Natural killer cell treated with Interleukin-12 subunit alpha and Interleukin-12 subunit beta and Interleukin-15 and Interleukin-18, amount 100 ng/mL, for 72 hours (primary cell): ENCODE data around the gene RNF130. TPM values are rescaled to one million over a fixed set of nuclear protein-coding genes. Genes with fewer than 3 reads are reported as not detected.
A peak's percentile ranks its signal among the peaks of the same experiment; 100 is the strongest.

Experiments used
- ATAC-seq, 2 donors: fragments of 150-1000 bp; cut with Tn5 transposase in 1 of 2; sonication (Bioruptor Pico), chemical (Tn5 transposase) in 1 of 2; 2 replicates each; pipeline ENCODE4 v1.10.0; 2021
- DNase-seq: peaks from one replicate; pipeline ENCODE4 v3.0.0; 2022; ENCODE audit warnings: low spot score
- H3K27ac Mint-ChIP-seq, 2 donors: 1 replicate in 1 of 2; 2 replicates in 1 of 2; pipeline ENCODE4 v1.8.0; 2022; ENCODE audit warnings: mixed read lengths in 2 of 2, mild to moderate bottlenecking in 1 of 2, moderate library complexity in 1 of 2
- H3K27me3 Mint-ChIP-seq, 2 donors: 1 replicate in 1 of 2; 2 replicates in 1 of 2; pipeline ENCODE4 v1.8.0; 2022; ENCODE audit warnings: mixed read lengths in 2 of 2
- H3K36me3 Mint-ChIP-seq: one replicate; pipeline ENCODE4 v1.8.0; 2022; ENCODE audit warnings: mixed read lengths
- H3K4me1 Mint-ChIP-seq, 2 donors: 1 replicate in 1 of 2; 2 replicates in 1 of 2; pipeline ENCODE4 v1.8.0; 2022; ENCODE audit warnings: low read depth in 2 of 2, mixed read lengths in 2 of 2, mild to moderate bottlenecking in 1 of 2
- H3K4me3 Mint-ChIP-seq: one replicate; pipeline ENCODE4 v1.8.0; 2022; ENCODE audit warnings: mixed read lengths
- H3K9me3 Mint-ChIP-seq: 2 replicates; pipeline ENCODE4 v1.8.0; 2022; ENCODE audit warnings: mixed read lengths
- total RNA-seq, 2 donors: library from RNA; stranded (reverse); gene quantifications; one replicate each; pipeline ENCODE4 v1.2.3, GENCODE V29; 2022

Gene RNF130
- total RNA-seq, 2 donors from 2014 or later = 12.4 to 17.0 TPM

- DNase-seq (no peak), ATAC-seq (no peak)
- H3K36me3 Mint-ChIP-seq = no peaks in the 10 kb centered on the region
- H3K27ac Mint-ChIP-seq = no peak overlapping the region
- no peaks in the 10 kb centered on the region for H3K27me3 Mint-ChIP-seq
- peaks cover 12 to 21% of the 10 kb centered on the region in 2 donors for H3K4me1 Mint-ChIP-seq
- no peaks in the 10 kb centered on the region for H3K9me3 Mint-ChIP-seq
- H3K4me3 Mint-ChIP-seq = no peak overlapping the region
Measured at GRCh38 chr5:180046656-180047055, 24.9 kb downstream of the RNF130 start.

GRCh38 chr5:180045889-180046499 lies 25.6 kb downstream of the RNF130 start:
- no peaks in the 10 kb centered on the region for H3K9me3 Mint-ChIP-seq
- ATAC-seq = no peak

DNA sequence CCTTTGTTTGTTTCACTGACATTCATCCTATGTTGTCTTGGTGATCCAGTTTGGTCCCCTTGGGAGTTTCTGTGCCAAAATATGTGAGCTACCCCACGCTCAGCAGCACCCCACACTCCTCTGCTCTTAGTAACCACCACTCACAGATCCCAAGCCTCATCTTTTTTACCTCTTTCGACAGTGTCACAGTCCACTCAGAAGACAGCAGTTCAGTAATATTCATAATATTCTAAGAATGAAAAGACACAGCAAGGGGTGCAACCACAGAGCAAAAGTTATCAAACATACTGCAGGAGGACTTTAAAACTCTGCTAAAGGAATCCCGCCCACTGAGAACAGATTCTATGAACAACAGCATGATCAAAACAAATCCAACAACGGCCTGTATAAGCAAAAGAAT lies 28.2 kb downstream of the RNF130 start:
- H3K4me3 Mint-ChIP-seq = no peak overlapping the region
- no peak overlapping the region for H3K27ac Mint-ChIP-seq
- no peak for DNase-seq
- no peaks in the 10 kb centered on the region for H3K36me3 Mint-ChIP-seq
- H3K27me3 Mint-ChIP-seq = no peaks in the 10 kb centered on the region
- no peaks in the 10 kb centered on the region for H3K9me3 Mint-ChIP-seq
- no peak for ATAC-seq
- peaks cover 12% of the 10 kb centered on the region in 2 donors for H3K4me1 Mint-ChIP-seq

More at GRCh38 chr5:180045889-180046499, 25.6 kb downstream of the RNF130 start:
- Mint-ChIP-seq H3K27ac (no peak overlapping the region), H3K27me3 (no peaks in the 10 kb centered on the region), H3K36me3 (no peaks in the 10 kb centered on the region), H3K4me1 (peaks cover 12 to 21% of the 10 kb centered on the region in 2 donors), H3K4me3 (no peak overlapping the region)
- no peak for DNase-seq

DNA sequence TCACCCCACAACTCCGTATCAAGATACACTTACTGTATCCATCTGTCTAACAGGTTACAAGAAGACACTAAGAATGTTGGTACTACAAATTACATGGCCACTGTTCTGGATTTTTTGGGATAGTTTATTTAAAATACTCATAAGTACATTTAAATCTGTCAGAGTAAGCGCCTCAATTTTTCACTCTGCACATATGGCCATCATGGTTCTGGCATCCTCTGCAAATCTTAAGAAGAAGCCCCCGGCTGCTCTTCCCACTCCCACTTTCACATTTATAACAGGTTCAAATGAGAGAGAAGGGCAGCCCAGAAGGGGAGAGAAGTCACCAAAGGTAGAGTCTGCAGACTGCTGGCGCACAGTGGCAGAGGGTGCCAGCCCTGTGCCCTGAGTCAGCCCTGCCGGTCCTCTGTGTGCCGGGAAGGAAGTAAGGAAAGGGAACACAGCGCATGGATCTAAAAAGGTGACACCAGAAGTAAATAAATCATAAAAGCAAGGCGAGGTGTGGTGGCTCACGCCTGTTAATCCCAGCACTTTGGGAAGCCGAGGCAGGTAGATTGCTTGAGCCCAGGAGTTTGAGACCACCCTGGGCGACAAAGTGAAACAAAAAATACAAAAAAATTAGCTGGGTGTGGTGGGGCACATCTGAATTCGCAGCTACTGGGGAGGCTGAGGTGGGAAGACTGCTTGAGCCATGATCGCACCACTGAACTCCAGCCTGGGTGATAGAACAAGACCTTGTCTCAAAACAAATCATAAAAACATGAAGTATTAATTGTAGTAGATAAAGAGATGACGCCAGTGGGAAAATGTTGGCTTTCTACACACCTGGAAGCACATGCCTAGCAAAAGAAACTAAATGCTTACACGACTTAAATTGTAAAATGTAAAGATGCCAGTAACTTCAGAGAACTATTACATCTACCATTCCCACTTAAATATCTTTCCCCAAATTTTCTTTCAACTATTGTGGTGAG lies 30.0 kb downstream of the RNF130 start:
- Mint-ChIP-seq H3K27ac (no peak overlapping the region), H3K4me3 (no peak overlapping the region), H3K36me3 (peaks cover 6% of the 10 kb centered on the region), H3K4me1 (peaks cover 5 to 8% of the 10 kb centered on the region in 2 donors), H3K9me3 (no peaks in the 10 kb centered on the region), H3K27me3 (no peaks in the 10 kb centered on the region)
- DNase-seq = no peak
- no peak for ATAC-seq

- DNase-seq (no peak), ATAC-seq (no peak)
- H3K4me3 Mint-ChIP-seq = no peak overlapping the region
- H3K27ac Mint-ChIP-seq = peak overlapping the region in 1 of 2 donors; percentile 29
- peaks cover 3% of the 10 kb centered on the region for H3K9me3 Mint-ChIP-seq
- H3K36me3 Mint-ChIP-seq = peaks cover 16% of the 10 kb centered on the region
- no peaks in the 10 kb centered on the region for H3K27me3 Mint-ChIP-seq
- H3K4me1 Mint-ChIP-seq = peaks cover 5% of the 10 kb centered on the region in 2 donors
Measured at GRCh38 chr5:180040287-180041214, 31.0 kb downstream of the RNF130 start.

DNA sequence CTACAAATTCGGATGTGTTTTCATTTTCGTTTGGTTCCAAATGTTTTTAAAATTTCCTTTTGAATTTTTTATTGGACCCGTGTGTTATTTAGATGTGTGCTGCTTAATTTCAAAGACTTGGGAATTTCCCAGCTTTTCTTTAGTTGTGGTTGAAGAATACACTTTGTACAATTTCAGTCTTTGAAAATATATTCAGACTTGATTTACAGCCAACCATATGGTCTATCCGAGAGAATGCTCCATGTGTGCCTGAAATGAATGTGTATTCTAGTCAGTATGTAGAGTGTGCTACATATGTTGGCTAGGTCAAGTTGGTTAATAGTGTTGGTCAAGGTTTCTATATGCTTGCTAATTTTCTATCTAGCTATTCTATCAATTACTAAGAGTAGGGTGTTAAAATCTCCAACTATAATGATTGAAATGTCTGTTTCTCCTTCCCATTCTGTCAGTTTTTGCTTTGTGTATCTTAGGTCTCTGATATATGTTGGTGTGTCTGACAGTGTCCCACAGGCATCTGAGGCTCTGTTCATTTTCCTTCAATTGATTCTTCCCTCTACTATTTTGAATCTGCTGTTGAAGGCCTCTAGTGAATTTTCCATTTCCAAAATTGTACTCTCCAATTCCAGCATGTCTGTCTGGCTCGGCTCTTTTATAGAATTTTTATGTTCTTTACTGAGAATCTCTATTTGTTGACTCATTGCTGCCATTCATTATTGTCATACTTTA lies 36.2 kb downstream of the RNF130 start:
- Mint-ChIP-seq H3K4me1 (peaks cover 0 to 4% of the 10 kb centered on the region in 2 donors), H3K9me3 (peaks cover 3% of the 10 kb centered on the region), H3K27me3 (no peaks in the 10 kb centered on the region), H3K27ac (no peak overlapping the region), H3K36me3 (peaks cover 25% of the 10 kb centered on the region), H3K4me3 (no peak overlapping the region)
- DNase-seq (no peak), ATAC-seq (no peak)

DNA sequence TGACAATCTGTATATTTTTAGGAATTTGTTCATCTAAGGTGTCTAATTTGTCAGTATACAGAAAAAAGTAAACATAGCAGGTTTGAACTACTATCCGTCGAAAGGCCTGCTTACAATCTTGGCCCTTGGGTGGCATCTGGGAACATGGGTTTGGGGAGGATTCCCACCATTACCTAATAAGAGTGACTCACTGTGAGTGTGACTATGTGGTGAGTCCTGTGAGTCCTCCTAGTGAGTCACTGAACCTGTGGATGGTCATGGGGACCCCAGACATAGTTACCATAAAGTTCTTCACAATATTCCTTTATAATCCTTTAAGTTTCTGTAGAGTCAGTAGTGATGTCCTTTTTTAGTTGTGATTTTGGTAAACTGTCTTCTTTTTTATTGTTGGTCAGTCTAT lies 37.0 kb downstream of the RNF130 start:
- Mint-ChIP-seq H3K27ac (no peak overlapping the region), H3K4me3 (no peak overlapping the region), H3K27me3 (no peaks in the 10 kb centered on the region), H3K36me3 (peaks cover 25% of the 10 kb centered on the region), H3K4me1 (peaks cover 0 to 4% of the 10 kb centered on the region in 2 donors), H3K9me3 (peaks cover 3% of the 10 kb centered on the region)
- DNase-seq (no peak), ATAC-seq (peak; percentile 78 to 81)

- H3K27ac Mint-ChIP-seq = peak overlapping the region; percentile 30 to 65
- H3K27me3 Mint-ChIP-seq = no peaks in the 10 kb centered on the region
- ATAC-seq (no peak), DNase-seq (no peak)
- peaks cover 23 to 29% of the 10 kb centered on the region in 2 donors for H3K4me1 Mint-ChIP-seq
- no peaks in the 10 kb centered on the region for H3K36me3 Mint-ChIP-seq
- H3K9me3 Mint-ChIP-seq = no peaks in the 10 kb centered on the region
- no peak overlapping the region for H3K4me3 Mint-ChIP-seq
Measured at GRCh38 chr5:180027459-180028089, 44.0 kb downstream of the RNF130 start.

DNA sequence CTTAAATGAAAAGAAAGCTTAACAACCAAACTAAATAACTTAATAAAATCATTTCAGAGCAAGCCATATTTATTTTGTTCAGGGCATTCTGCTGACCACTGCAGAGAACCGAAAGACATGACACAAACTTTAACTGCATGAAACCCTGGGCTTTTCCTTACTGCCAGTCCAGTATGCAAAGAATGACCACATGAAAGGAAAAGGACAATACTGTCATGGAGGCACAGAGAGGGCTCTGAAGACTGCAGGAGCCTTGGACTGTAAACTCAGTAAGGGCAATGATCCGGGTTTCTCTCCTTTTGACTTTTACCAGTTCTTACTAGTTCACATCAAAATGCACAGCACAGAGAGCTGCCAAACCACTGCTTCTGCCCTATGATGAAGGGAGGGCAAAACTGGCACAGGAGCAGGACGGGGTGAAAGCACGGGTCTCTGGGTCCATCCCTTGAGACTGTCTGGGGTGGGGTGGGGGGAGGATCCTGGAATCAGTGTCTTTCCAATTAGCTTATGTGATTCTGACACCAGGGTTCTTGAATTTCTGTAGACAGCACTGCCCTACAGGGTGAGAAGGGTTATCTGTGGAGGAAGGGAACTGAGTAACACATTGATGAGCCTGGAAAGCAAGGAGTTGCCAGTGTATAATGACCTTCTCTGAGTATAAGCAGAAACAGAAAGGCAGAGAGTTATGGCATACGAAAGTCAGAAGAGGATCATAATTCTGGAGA lies 44.7 kb downstream of the RNF130 start:
- Mint-ChIP-seq H3K27me3 (no peaks in the 10 kb centered on the region), H3K36me3 (no peaks in the 10 kb centered on the region)
- peak; percentile 31 to 52 for ATAC-seq

GRCh38 chr5:180026320-180026719 lies 45.2 kb downstream of the RNF130 start:
- H3K9me3 Mint-ChIP-seq = no peaks in the 10 kb centered on the region
- ATAC-seq = peak; percentile 93 to 96
- peak overlapping the region; percentile 66 for H3K4me3 Mint-ChIP-seq
- H3K27ac Mint-ChIP-seq = peak overlapping the region; percentile 30 to 65
- peak; percentile 69 for DNase-seq
- H3K36me3 Mint-ChIP-seq = no peaks in the 10 kb centered on the region
- no peaks in the 10 kb centered on the region for H3K27me3 Mint-ChIP-seq
- peaks cover 23 to 29% of the 10 kb centered on the region in 2 donors for H3K4me1 Mint-ChIP-seq

More for the DNA sequence above, 44.7 kb downstream of the RNF130 start:
- Mint-ChIP-seq H3K4me3 (peak overlapping the region; percentile 66), H3K27ac (peak overlapping the region; percentile 30 to 65), H3K4me1 (peaks cover 23 to 29% of the 10 kb centered on the region in 2 donors), H3K9me3 (no peaks in the 10 kb centered on the region)
- DNase-seq = no peak

DNA sequence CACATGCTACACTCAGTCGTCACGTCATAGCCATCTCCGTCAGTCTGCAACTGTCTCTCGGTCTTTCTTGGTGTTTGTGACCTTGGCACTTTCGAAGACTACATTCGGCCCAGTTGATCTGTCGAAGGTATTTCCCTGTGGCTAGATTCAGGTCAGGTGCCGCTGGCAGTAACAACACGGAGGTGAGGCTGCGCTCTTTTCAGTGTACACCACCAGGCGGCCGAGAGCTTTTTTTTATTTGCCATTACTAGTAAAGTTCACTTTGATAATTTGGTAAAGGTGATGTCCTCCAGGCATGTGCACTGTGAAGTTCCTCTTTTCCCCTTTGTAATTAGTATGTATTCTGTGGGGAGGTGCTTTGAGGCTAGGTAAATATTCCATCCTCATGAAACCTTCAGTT lies 49.7 kb downstream of the RNF130 start:
- H3K27ac Mint-ChIP-seq = peak overlapping the region in 1 of 2 donors; percentile 22
- no peak overlapping the region for H3K4me3 Mint-ChIP-seq
- DNase-seq (no peak), ATAC-seq (no peak)
- peaks cover 8% of the 10 kb centered on the region for H3K36me3 Mint-ChIP-seq
- H3K27me3 Mint-ChIP-seq = no peaks in the 10 kb centered on the region
- peaks cover 32 to 33% of the 10 kb centered on the region in 2 donors for H3K4me1 Mint-ChIP-seq
- no peaks in the 10 kb centered on the region for H3K9me3 Mint-ChIP-seq

- peak; percentile 76 to 90 for ATAC-seq
- H3K27me3 Mint-ChIP-seq = no peaks in the 10 kb centered on the region
- peaks cover 20 to 26% of the 10 kb centered on the region in 2 donors for H3K4me1 Mint-ChIP-seq
- peak; percentile 81 for DNase-seq
- H3K9me3 Mint-ChIP-seq = no peaks in the 10 kb centered on the region
- H3K27ac Mint-ChIP-seq = peak overlapping the region; percentile 31 to 49
- peaks cover 8% of the 10 kb centered on the region for H3K36me3 Mint-ChIP-seq
- H3K4me3 Mint-ChIP-seq = peak overlapping the region; percentile 31
Measured at GRCh38 chr5:180020176-180020575, 51.4 kb downstream of the RNF130 start.
